ENCODE data around the gene AP1S1.
"Not testable (repeated sequence)": the region's sequence is repeated elsewhere in the genome, so short reads cannot be mapped to it uniquely, and the experiment has no call there.

The AP1S1 gene

DNA sequence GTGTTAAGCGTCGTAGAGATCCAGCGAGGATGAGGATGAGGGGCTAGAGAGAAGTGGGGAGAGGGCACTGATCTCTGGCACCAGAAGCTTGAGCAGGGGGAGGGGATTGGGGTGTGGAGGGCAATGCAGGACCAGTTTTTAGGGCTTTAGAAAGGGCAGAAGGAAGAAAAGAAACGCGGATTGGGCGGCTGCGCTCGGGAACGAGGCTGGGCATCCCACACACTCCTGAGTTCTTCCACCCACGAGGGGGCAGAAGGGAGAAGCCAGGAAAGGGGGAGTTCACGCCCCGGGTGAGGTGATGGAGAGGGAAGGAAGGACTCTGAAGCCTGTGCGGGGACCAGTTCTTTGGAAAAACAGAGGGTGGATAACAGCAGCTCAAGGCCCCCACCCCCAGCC lies 17.2 kb downstream of the AP1S1 start:
- peak; percentile 47 for DNase-seq (ENCODE audit: low spot score)

DNA sequence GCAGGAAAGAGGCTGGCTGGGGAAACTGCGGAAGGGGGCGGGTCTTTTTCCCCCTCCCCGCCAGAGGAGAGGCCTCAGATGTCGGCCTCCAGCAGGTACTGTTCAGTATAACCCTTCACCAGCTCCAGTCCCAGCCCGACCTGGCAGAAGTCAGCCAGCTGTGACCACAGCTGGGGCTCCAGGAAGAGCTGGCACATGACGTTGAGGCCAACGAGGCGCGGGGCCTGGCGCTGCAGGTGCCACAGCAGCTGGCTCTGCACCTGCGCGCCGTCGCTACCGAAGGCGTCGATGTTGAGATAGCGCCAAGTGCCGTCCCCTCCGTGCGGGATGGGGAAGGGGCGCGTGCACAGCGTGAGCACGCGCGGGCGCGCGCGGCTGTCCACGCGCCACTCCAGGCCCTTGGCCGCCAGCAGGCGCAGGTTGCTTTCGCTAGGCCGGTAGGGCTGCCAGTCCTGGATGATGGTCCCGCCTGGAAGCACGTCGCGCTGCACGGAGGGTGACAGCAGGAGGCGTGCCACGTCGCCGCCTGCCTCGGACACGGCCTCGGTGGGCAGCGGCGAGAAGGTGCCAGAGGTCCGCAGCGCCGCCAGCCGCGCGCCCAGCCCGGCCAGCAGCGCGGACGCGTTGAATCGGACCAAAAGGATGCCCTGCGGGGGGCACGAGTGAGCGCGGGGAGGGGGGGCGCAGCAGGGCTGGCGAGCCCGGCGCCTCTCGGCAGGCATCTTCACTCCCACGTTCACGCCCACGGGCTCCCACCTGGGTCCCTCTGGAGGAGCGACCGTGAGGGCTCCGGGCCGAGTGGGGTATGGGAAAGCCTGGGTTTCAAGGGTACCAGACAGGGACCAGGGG lies 18.0 kb downstream of the AP1S1 start:
- DNase-seq (ENCODE audit: low spot score) = peak; percentile 14

DNA sequence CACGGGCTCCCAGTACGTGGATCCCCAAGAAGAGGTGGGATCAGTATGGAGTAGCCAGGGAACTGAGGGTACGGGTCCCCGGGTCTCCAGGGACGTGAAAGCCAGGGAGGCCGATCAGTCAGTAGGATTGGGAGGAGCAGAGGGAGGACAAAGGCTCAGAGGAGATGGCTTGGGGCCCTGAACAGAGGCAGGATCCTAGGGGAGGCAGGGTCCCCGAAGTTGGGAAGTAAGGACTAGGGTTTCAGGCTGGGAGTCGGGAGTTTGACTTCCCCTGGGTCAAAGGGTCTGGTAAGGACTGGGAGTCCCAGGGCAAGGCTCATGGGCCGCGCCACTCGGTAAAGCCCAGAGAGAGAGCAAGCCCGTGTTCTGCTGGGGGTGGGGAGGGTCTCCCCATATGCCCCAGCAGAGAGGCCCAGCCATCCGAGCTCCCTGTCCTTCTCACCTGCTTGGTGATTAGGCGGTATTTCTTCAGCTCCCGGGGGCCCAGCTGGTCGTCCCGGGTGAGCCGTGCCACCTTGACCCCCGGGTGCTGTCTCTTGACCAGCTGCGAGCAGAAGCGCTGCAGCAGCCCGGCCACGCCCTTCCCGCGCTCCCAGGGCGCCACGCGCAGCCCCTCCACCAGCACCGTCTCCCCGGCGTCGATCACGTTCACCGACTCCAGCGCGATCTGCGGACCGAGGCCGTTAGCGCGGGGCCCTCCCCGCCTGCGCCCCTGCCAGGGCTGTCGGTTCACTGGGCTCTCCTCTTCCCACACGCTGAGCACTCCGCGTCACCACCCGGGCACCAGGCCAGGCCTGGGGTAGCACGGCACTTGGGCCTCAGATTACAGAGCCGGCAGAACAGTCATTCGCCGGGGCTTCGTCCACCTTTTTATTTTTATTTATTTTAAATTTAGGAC lies 18.8 kb downstream of the AP1S1 start:
- DNase-seq (ENCODE audit: low spot score) = peak; percentile 23

DNA sequence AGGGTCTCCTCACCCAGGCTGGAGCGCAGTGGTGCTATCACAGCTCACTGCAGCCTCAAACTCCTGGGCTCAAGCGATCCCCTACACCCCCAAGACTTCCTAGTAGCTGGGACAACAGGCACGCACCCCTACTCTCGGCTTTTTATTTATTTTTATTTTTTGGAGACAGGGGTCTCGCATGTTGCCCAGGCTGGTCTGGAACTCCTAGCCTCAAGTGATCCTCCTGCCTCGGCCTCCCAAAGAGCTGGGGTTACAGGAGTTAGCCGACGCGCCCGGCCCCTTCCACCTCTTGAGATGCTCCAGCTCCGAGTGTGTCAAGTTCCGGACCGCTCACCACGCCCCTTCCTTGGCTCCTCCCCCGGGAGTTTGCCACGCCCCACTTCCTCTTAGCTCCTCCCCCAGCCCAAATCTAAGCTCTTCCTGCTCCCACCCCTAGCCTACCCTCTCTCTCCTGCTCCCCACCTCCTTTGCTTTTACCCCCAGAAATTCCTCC lies 19.5 kb downstream of the AP1S1 start:
- DNase-seq (ENCODE audit: low spot score) = peak; percentile 31

GRCh38 chr7:101174322-101174854 lies 20.1 kb downstream of the AP1S1 start:
- DNase-seq (ENCODE audit: low spot score) = no peak

DNA sequence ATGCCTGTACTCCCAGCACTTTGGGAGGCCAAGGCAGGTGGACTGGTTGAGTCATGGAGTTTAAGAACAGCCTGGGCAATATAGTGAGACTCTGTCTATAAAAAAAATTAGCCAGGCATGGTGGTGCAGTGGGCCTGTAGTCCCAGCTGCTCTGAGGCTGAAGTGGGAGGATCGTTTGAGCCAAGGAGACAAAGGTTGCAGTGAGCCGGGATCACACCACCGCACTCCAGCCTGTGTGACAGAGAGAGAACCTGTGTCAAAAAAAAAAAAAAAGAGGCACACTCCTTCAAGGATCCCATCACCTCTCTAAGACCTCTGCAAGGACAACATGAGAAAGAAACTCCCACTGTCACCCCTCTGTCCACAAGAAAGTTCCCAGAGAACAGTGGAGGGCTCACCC lies 21.4 kb downstream of the AP1S1 start:
- DNase-seq (ENCODE audit: low spot score) = no peak

GRCh38 chr7:101177644-101178043 lies 23.4 kb downstream of the AP1S1 start:
- peak; percentile 20 for DNase-seq (ENCODE audit: low spot score)

- no peak for DNase-seq (ENCODE audit: low spot score)
These were observed 24.8 kb downstream of the AP1S1 start for GRCh38 chr7:101179117-101179516.

GRCh38 chr7:101179713-101180112 lies 25.4 kb downstream of the AP1S1 start:
- no peak for DNase-seq (ENCODE audit: low spot score)

DNA sequence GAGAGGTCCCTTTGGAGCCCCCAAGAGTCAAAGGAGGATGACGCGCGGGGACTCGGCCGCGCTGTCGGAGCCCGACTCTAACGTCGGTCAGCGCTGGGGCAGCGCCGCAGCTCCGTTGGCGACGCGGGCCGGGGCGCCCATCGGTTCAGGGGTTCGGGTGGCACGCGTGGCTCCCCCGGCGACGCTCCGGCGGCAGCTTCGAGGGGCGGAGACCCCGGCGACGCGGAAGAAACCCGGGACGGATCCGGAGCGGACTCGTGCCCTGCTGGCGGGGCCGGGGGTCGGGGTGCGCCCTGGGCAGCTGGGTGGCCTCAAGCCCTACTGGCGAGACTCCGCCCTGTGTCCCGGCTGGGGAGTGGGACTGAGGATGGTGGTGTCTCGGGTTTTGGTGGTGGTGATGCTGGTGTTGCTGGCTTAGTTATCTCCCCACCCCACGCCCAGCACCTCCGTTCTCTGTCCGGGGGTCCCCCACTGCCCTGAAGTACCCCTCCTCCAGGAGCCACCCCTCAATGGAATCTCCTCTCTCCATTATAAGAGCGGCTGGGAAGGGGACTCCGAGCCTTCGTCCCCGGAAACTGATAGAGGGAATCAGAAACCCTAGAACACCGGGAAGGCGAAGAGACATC lies 26.0 kb downstream of the AP1S1 start, which contains the start of gene NAT16:
Gene NAT16 (minus strand): TSS at position 164 of the 626 bp plus-strand sequence. CDS start 5,486 bp downstream, outside the sequence.
- peak; percentile 28 for DNase-seq (ENCODE audit: low spot score)

DNA sequence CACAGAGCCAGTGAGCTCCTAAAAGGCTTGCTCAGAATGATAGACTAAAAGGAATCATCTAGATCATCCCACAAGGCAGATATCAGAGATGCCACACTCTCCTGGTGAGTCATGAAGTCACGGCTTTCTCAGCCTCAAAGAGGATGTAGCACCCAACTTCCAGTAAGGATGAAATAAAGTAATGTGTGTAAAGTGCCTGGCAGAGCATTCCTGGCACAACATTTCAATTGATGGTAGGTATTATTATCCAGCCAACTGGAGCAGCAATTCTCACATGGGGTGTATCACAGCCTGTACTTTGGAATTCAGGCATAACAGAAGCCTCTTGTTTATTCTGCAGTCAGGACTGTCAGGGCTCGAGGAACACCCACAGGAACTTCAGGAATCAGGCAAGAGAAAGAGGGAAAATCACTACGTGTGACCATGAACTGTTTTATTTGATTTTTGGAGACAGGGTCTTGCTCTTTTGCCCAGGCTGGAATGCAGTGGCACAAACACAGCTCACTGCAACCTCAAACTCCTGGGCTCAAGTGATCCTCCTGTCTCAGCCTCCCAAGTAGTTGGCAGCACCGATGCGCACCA lies 31.1 kb downstream of the AP1S1 start:
- DNase-seq (ENCODE audit: low spot score) = no peak

DNA sequence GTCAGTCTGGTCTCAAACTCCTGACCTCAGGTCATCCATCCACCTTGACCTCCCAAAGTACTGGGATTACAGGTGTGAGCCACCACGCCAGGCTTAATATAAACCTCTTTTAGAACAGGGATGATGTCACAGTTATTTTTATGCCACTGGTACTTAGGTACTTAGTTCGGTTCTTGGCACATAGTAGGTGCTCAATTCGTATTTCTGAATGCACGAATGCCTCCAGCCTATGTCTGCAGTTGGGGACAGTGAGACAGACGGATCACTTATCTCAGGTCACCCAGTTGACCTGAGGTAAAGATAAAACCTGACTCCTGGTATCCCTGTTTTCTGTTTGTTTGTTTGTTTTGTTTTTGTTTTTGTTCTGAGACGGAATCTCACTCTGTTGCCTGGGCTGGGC lies 31.9 kb downstream of the AP1S1 start:
- no peak for DNase-seq (ENCODE audit: low spot score)

GRCh38 chr7:101186844-101187428 lies 32.7 kb downstream of the AP1S1 start:
- DNase-seq (ENCODE audit: low spot score) = no peak

DNA sequence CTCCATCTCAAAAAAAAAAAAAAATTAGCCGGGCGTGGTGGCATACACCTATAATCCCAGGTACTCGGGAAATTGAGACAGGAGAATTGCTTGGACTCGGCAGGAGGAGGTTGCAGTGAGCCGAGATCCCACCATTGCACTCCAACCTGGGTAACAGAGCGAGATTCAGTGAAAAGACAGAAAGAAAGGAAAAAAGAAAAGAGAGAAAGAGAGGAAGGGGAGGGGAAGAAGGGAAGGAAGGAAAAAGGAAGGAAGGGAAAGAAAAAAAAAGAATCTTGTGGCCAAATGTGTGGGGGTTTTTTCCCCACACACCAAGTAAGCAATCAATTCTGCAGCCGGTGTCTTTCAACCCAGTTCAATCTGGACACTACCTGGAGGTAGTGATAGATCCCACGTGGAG lies 34.8 kb downstream of the AP1S1 start:
- no peak for DNase-seq (ENCODE audit: low spot score)

- DNase-seq (ENCODE audit: low spot score) = no peak
These were observed 41.6 kb downstream of the AP1S1 start for GRCh38 chr7:101195884-101196283.

DNA sequence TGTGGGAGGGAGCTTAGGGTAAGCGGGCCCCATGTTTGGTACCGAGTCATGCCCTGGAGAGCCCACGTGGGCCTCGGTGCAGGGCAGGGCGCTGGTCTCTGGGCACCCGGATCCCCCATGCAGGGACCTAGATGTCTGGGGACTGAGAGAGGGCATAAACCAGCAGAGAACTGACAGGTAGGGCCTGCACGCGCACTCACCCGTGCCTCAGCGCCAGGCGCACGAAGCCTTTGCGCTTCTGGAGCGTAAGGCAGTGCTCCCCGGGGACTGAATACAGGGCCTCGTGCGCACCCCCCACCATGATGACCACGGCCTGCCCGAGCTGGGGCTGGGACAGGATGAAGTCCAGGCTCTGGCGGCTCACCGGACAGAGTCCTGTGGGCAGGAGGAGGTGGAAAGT lies 43.7 kb downstream of the AP1S1 start:
- DNase-seq (ENCODE audit: low spot score) = no peak

- no peak for DNase-seq (ENCODE audit: low spot score)
These were observed 44.2 kb downstream of the AP1S1 start for GRCh38 chr7:101198476-101198875.

- DNase-seq (ENCODE audit: low spot score) = not testable (repeated sequence)
These were observed 45.2 kb downstream of the AP1S1 start for GRCh38 chr7:101199522-101199921.

DNA sequence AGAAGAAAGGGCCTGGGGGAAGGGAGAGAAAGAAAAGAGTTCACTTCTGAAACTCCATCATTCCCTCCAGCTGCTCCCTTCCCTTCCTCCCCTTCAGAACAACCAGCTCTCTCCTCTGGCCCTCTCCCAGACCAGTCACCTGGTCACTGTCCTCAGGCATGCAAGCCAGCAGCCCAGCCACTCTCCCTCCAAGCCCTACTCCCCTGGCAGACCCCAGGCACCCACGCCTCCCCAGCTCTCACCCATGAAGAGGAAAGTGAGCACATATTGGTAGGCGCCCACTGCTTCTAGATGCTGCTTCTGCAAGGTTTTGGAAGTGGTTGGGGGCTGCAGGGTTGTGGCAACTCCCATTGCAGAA lies 46.2 kb downstream of the AP1S1 start:
- DNase-seq (ENCODE audit: low spot score) = peak; percentile 62

- DNase-seq (ENCODE audit: low spot score) = peak; percentile 96
These were observed 46.8 kb downstream of the AP1S1 start, which contains the start of gene MOGAT3 for GRCh38 chr7:101200862-101201599. TSS of gene MOGAT3 (minus strand) at chr7:101201036. CDS start at chr7:101200854, 182 bp downstream.
